Measurements from ENCODE around the gene CA5B.
"Not testable (repeated sequence)": the region's sequence is repeated elsewhere in the genome, so short reads cannot be mapped to it uniquely, and the experiment has no call there.

CA5B gene, protein sequence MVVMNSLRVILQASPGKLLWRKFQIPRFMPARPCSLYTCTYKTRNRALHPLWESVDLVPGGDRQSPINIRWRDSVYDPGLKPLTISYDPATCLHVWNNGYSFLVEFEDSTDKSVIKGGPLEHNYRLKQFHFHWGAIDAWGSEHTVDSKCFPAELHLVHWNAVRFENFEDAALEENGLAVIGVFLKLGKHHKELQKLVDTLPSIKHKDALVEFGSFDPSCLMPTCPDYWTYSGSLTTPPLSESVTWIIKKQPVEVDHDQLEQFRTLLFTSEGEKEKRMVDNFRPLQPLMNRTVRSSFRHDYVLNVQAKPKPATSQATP

GRCh38 chrX:15737959-15738902 lies at the start of gene CA5B:
Gene CA5B, plus strand, starts transcription at chrX:15738270. Its CDS starts 11,754 bp downstream, at chrX:15750024.
- peak; percentile 100 for DNase-seq

DNA sequence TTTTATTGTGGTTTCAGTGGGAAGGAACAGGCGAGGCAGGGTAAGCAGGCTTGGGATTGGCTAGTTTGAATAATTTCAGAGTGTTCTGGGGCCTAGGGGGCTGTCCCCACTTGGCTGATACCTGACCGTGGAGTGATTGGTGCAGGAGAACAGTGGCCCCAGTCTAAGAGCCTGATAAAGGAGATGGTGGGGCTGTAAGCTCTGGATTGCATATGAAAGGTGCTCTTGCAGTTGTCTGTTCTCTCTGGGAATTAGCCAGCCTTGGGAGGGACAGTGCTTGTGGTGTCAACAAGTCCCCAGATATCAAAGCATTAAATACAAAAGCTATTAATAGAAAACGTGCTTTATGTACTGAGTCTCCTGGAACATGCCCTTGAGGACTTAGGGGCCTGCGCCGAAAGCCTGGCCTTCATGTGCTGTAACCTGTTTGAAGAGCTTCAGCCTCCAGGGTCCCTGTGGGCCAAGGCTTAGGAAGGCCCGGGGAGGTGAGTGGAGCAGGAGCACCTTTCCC lies 43.1 kb upstream of the CA5B start:
- no peak for DNase-seq

- DNase-seq: no peak
Measured at GRCh38 chrX:15696516-15696915, 41.6 kb upstream of the CA5B start.

GRCh38 chrX:15702488-15703371 lies 35.3 kb upstream of the CA5B start:
- no peak for DNase-seq

DNA sequence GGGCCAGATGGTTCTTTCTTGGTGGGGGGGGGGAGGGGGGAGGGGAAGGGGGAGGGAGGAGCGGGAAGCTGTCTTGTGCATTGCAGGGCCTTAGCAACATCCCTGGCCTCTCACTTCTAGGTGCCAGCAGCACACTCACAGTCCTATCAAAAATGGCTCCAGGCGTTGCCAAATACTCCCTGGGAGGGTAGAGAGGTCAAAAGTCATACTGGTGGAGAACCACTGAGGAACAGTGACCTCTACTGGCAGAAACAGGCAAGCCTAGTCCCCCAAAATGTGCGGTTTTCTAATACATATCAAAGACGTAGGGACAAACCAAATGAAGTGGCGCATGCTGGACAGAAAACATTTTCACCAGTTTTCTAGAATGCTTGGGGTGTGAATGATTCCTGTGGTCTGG lies 34.3 kb upstream of the CA5B start:
- DNase-seq: not testable (repeated sequence)

- DNase-seq: not testable (repeated sequence)
Measured at GRCh38 chrX:15704273-15704672, 33.8 kb upstream of the CA5B start.

DNA sequence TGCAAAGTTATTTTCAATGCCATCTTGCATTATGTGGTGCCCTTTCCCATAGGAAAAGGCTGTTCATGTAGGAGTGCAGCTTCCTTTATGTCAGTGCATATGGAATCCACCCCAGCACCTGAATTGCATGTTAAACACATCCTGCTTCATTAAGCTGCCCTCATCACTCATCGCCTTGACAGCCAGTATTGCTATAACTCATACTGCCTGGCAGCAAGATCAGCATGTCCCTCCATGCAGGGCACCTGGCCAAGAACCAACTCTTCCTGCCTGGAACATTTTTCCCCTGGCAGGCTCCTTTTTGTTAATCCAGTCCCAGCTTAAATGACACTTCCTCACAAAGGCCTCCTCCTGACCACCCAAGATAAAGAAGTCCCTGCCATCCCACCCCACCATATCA lies 23.5 kb upstream of the CA5B start:
- no peak for DNase-seq

DNA sequence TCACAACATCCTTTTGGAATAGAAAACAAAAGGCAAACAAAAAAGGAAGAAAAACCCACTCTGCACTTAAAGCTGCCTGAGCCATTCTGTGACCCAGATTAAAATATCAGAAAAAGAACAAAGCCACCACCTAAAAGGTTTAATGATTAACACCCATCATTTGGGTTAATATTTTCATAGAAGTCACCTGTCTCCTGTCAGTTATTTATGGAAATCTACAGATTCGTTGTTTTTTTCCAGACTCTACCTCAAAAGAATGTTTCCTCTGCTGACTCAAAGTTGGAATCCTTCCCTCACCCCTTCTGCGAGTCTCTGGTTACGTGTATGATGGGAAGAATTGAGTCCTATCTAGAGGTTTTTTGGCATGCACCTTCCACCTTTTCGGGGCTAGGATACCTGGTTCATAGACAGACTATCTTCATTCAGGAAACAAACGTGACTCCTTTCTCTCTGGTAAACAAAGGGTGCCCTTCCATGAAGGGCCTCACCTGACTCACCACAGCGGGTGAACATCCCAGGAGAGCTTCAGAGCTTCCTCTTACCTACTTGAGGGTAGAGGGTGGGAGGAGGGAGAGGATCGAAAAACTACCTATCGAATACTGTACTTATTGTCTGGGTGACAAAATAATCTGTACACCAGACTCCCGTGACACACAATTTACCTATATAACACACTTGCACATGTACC lies 19.6 kb upstream of the CA5B start:
- no peak for DNase-seq

- DNase-seq: no peak
Measured at GRCh38 chrX:15719324-15719968, 18.6 kb upstream of the CA5B start.

GRCh38 chrX:15721911-15722310 lies 16.2 kb upstream of the CA5B start:
- no peak for DNase-seq

GRCh38 chrX:15723887-15724517 lies 14.1 kb upstream of the CA5B start:
- DNase-seq: no peak

DNA sequence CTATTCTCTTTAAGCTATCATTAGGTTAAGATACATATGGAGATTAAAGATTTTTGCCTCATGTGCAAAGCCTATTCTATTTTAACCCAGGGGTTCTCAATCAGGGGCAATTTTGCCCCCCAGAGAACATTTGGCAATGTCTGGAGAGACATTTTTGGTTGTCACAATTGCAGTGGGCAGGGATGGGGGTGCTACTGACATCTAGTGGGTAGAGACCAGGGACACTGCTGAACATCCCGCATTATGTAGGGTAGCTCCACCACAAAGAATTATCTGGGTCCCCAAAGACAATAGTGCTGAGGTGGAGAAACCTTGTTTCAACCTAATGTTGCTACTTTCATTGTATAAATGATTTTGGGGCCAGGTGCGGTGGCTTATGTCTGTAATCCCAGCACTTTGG lies 13.2 kb upstream of the CA5B start:
- DNase-seq: no peak

- not testable (repeated sequence) for DNase-seq
Measured at GRCh38 chrX:15731368-15731767, 6.7 kb upstream of the CA5B start.

- DNase-seq: no peak
Measured at GRCh38 chrX:15737190-15737958, 696 bp upstream of the CA5B start.

- no peak for DNase-seq
Measured at GRCh38 chrX:15739886-15740285, 1.8 kb downstream of the CA5B start.

- no peak for DNase-seq
Measured at GRCh38 chrX:15744181-15744867, 6.3 kb downstream of the CA5B start.

DNA sequence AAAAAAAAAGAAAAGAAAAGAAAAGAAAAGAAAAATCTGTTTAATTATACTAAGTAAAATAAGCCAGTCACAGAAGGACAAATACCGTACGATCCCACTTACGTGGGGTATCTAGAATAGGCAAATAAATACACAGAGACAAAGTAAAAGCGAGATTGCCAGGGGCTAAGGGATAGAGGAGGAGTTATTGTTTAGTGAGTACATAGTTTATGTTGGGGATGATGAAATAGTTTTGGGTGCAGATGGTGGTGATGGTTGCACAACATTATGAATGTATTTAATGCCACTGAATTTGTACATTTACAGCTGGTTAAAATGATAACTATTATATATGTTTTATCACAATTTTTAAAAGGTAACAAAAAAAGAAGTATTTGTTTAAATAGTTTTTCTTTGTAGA lies 7.1 kb downstream of the CA5B start:
- DNase-seq: no peak

DNA sequence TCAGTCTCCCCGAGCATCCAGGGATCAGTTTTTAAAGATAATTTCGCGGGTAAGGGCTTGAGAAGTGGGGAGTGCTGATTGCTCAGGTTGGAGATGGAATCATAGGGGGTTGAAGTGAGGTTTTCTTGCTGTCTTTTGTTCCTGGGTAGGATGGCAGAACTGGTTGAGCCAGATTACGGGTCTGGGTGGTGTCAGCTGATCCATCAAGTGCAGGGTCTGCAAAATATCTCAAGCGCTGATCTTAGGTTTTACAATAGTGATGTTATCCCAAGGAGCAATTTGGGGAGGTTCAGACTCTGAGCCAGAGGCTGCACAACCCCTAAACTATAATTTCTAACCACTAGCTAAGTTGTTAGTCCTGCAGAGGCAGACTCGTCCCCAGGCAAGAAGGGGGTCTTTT lies 8.6 kb downstream of the CA5B start:
- DNase-seq: not testable (repeated sequence)

- DNase-seq: no peak
Measured at GRCh38 chrX:15747626-15748173, 9.6 kb downstream of the CA5B start.
